ENCODE measurements around the gene PNLIPRP1.

DNA sequence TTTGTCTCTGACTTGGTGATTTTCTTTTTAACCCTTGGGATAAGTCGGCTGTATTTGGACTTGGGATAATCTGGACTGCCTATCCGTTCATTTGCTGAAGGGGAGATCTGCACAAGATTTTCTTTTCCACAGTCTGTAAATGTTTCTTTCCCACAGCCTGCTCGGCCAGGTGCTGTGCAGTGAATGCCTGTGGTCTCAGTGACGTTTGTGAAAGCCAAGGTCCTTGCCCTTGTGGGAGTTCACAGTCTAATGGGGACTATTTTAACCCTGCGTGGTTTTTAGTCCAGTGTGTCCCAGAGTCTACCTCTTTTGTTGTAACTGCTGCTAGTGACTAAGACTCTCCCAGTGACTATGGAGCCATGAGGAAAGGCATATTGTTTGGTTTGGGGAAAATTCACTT lies 36.1 kb upstream of the PNLIPRP1 start:
- TF ChIP-seq CTCF (conservative IDR thresholded peaks at IDR 0.05; ENCODE audit: low read length), result no peak
- no peak for TF ChIP-seq EZH2phosphoT487 (IDR thresholded peaks at IDR 0.05; ENCODE audit: borderline replicate concordance, low read depth, low read length)
